ENCODE data around the gene RUSF1. TPM values are rescaled to one million over a fixed set of nuclear protein-coding genes. Genes with fewer than 3 reads are reported as not detected.

The RUSF1 gene
- total and polyA plus RNA-seq, 5 experiments from 2014 or later: 15.3 to 110 (median 28.6) TPM

GRCh38 chr16:31464348-31464769, 43.8 kb downstream of the RUSF1 start:
- peaks cover 0 to 33% (median 3%) of the 10 kb centered on the region in 3 donors for H3K36me3 Mint-ChIP-seq
- no peak for DNase-seq
- no peaks in the 10 kb centered on the region for H3K27me3 Mint-ChIP-seq
- no peak for ATAC-seq
- H3K4me3 Mint-ChIP-seq: no peak overlapping the region
- H3K9me3 Mint-ChIP-seq: no peaks in the 10 kb centered on the region
- H3K4me1 Mint-ChIP-seq: peaks cover 12 to 40% (median 23%) of the 10 kb centered on the region in 4 donors
- POLR2A ChIA-PET: interaction anchor here (0.9 kb wide), 1 partner anchor 11 kb away, joined by 3 read pairs; no protein-coding TSS in a partner anchor
- no peak overlapping the region for H3K27ac Mint-ChIP-seq

- ATAC-seq: no peak
- Mint-ChIP-seq H3K4me1 (peaks cover 16 to 39% (median 29%) of the 10 kb centered on the region in 4 donors), H3K36me3 (peaks cover 0 to 33% (median 3%) of the 10 kb centered on the region in 3 donors), H3K9me3 (peaks cover 0 to 1% (median 0%) of the 10 kb centered on the region in 9 donors), H3K27me3 (no peaks in the 10 kb centered on the region), H3K27ac (peak overlapping the region in 2 of 10 donors; percentile 34 to 53), H3K4me3 (no peak overlapping the region)
- POLR2A ChIA-PET: interaction anchor here (0.9 to 1.1 kb wide), 2 partner anchors 14 to 16 kb away, joined by 3 read pairs; no protein-coding TSS in a partner anchor
- no peak for DNase-seq
Observed at GRCh38 chr16:31461921-31462804, 46.0 kb downstream of the RUSF1 start.

GRCh38 chr16:31461201-31461920, 46.8 kb downstream of the RUSF1 start:
- Mint-ChIP-seq H3K9me3 (peaks cover 0 to 1% (median 0%) of the 10 kb centered on the region in 9 donors), H3K27ac (peak overlapping the region; percentile 15 to 100 (median 56)), H3K4me3 (peak overlapping the region in 7 of 10 donors; percentile 1 to 51 (median 28)), H3K36me3 (peaks cover 0 to 29% (median 3%) of the 10 kb centered on the region in 3 donors), H3K4me1 (peaks cover 11 to 41% (median 28%) of the 10 kb centered on the region in 4 donors), H3K27me3 (no peaks in the 10 kb centered on the region)
- POLR2A ChIA-PET: interaction anchor here (0.6 to 3.8 kb wide), 12 partner anchors 7 to 259 kb away, joined by 3 to 51 read pairs (median 4); partner anchors contain the start of genes PYCARD, RUSF1 and TGFB1I1
- ATAC-seq (no peak), DNase-seq (no peak)

GRCh38 chr16:31460582-31461002, 47.6 kb downstream of the RUSF1 start:
- POLR2A ChIA-PET: interaction anchor here (0.6 to 4.1 kb wide), 18 partner anchors 8 to 558 kb away, joined by 3 to 51 read pairs (median 6); partner anchors contain the start of genes FUS, KAT8, PYCARD and RUSF1
- peak overlapping the region; percentile 82 to 97 (median 93) for H3K4me3 Mint-ChIP-seq

GRCh38 chr16:31459687-31460581, 48.3 kb downstream of the RUSF1 start:
- H3K4me1 Mint-ChIP-seq: peaks cover 16 to 52% (median 40%) of the 10 kb centered on the region in 4 donors
- H3K27me3 Mint-ChIP-seq: no peaks in the 10 kb centered on the region
- H3K9me3 Mint-ChIP-seq: peaks cover 0 to 1% (median 0%) of the 10 kb centered on the region in 9 donors
- H3K36me3 Mint-ChIP-seq: peaks cover 0 to 19% (median 3%) of the 10 kb centered on the region in 3 donors
- ATAC-seq (peak; percentile 73 to 78), DNase-seq (peak in 9 of 10 donors; percentile 99 to 100 (median 100))
- peak overlapping the region; percentile 92 to 100 (median 98) for H3K27ac Mint-ChIP-seq
- peak overlapping the region; percentile 90 to 97 (median 93) for H3K4me3 Mint-ChIP-seq
- POLR2A ChIA-PET: interaction anchor here (0.6 to 4.1 kb wide), 31 partner anchors 8 to 764 kb away, joined by 3 to 51 read pairs (median 4); partner anchors contain the start of genes FUS, KAT8, PYCARD and RUSF1

More at GRCh38 chr16:31460582-31461002, 47.6 kb downstream of the RUSF1 start:
- H3K27me3 Mint-ChIP-seq: no peaks in the 10 kb centered on the region
- H3K36me3 Mint-ChIP-seq: peaks cover 0 to 25% (median 3%) of the 10 kb centered on the region in 3 donors
- peaks cover 0 to 1% (median 0%) of the 10 kb centered on the region in 9 donors for H3K9me3 Mint-ChIP-seq
- H3K27ac Mint-ChIP-seq: peak overlapping the region in 9 of 10 donors; percentile 51 to 100 (median 97)
- no peak for ATAC-seq
- peak in 3 of 10 donors; percentile 43 to 48 (median 44) for DNase-seq
- peaks cover 13 to 48% (median 33%) of the 10 kb centered on the region in 4 donors for H3K4me1 Mint-ChIP-seq

GRCh38 chr16:31458844-31459686, 49.1 kb downstream of the RUSF1 start, which contains the start of gene ARMC5:
ARMC5 (plus strand) TSS chr16:31459501; CDS start chr16:31459525, 24 bp downstream.
- POLR2A ChIA-PET: interaction anchor here (0.6 to 4.1 kb wide), 27 partner anchors 9 to 763 kb away, joined by 3 to 51 read pairs (median 6); partner anchors contain the start of genes FUS, KAT8, PYCARD and RUSF1
- Mint-ChIP-seq H3K36me3 (peaks cover 0 to 14% (median 3%) of the 10 kb centered on the region in 3 donors), H3K27ac (peak within 1 kb of the TSS; percentile 92 to 100 (median 98)), H3K4me3 (peak within 1 kb of the TSS; percentile 90 to 97 (median 93)), H3K27me3 (no peaks in the 10 kb centered on the region), H3K4me1 (peaks cover 16 to 54% (median 42%) of the 10 kb centered on the region in 4 donors), H3K9me3 (peaks cover 0 to 1% (median 0%) of the 10 kb centered on the region in 9 donors)
- DNase-seq (peak; percentile 90 to 99 (median 96)), ATAC-seq (peak; percentile 71 to 76)

- H3K27me3 Mint-ChIP-seq: no peaks in the 10 kb centered on the region
- peak; percentile 39 to 77 (median 60) for DNase-seq
- H3K4me3 Mint-ChIP-seq: peak overlapping the region; percentile 90 to 97 (median 93)
- H3K9me3 Mint-ChIP-seq: peaks cover 0 to 1% (median 0%) of the 10 kb centered on the region in 9 donors
- POLR2A ChIA-PET: interaction anchor here (0.6 to 4.1 kb wide), 23 partner anchors 8 to 1650 kb away, joined by 3 to 51 read pairs (median 6); partner anchors contain the start of genes FUS, KAT8, PYCARD and RUSF1
- H3K27ac Mint-ChIP-seq: peak overlapping the region; percentile 80 to 100 (median 98)
- peaks cover 19 to 61% (median 48%) of the 10 kb centered on the region in 4 donors for H3K4me1 Mint-ChIP-seq
- H3K36me3 Mint-ChIP-seq: peaks cover 0 to 7% (median 3%) of the 10 kb centered on the region in 3 donors
- peak; percentile 21 to 29 for ATAC-seq
Observed at GRCh38 chr16:31458073-31458843, 49.9 kb downstream of the RUSF1 start.

- Mint-ChIP-seq H3K27me3 (no peaks in the 10 kb centered on the region), H3K4me1 (peaks cover 19 to 65% (median 51%) of the 10 kb centered on the region in 4 donors), H3K9me3 (peaks cover 0 to 1% (median 0%) of the 10 kb centered on the region in 9 donors), H3K27ac (peak overlapping the region in 8 of 10 donors; percentile 44 to 96 (median 66)), H3K4me3 (peak overlapping the region in 9 of 10 donors; percentile 36 to 97 (median 93)), H3K36me3 (no peaks in the 10 kb centered on the region)
- POLR2A ChIA-PET: interaction anchor here (2.0 to 4.1 kb wide), 6 partner anchors 13 to 416 kb away, joined by 5 to 25 read pairs (median 12); partner anchors contain the start of genes PYCARD, RUSF1 and ZNF267
- no peak for DNase-seq
- no peak for ATAC-seq
Observed at GRCh38 chr16:31456988-31457360, 51.2 kb downstream of the RUSF1 start.

- H3K4me1 Mint-ChIP-seq: peaks cover 23 to 69% (median 51%) of the 10 kb centered on the region in 4 donors
- POLR2A ChIA-PET: interaction anchor here (0.7 to 2.3 kb wide), 7 partner anchors 16 to 418 kb away, joined by 3 to 8 read pairs (median 3); partner anchors contain the start of genes RUSF1 and ZNF267
- no peaks in the 10 kb centered on the region for H3K27me3 Mint-ChIP-seq
- peak overlapping the region; percentile 22 to 87 (median 64) for H3K27ac Mint-ChIP-seq
- H3K9me3 Mint-ChIP-seq: peaks cover 0 to 1% (median 0%) of the 10 kb centered on the region in 9 donors
- no peaks in the 10 kb centered on the region for H3K36me3 Mint-ChIP-seq
- ATAC-seq: no peak
- peak in 2 of 10 donors; percentile 19 to 28 for DNase-seq
- H3K4me3 Mint-ChIP-seq: peak overlapping the region; percentile 13 to 60 (median 46)
Observed at GRCh38 chr16:31455601-31456314, 52.4 kb downstream of the RUSF1 start.
